ENCODE data around the gene GBGT1.

GRCh38 chr9:133160742-133161546 lies 2.8 kb downstream of the GBGT1 start:
- no peak for TF ChIP-seq POLR2A (IDR thresholded peaks at IDR 0.05)
- TF ChIP-seq, protein P1, sequence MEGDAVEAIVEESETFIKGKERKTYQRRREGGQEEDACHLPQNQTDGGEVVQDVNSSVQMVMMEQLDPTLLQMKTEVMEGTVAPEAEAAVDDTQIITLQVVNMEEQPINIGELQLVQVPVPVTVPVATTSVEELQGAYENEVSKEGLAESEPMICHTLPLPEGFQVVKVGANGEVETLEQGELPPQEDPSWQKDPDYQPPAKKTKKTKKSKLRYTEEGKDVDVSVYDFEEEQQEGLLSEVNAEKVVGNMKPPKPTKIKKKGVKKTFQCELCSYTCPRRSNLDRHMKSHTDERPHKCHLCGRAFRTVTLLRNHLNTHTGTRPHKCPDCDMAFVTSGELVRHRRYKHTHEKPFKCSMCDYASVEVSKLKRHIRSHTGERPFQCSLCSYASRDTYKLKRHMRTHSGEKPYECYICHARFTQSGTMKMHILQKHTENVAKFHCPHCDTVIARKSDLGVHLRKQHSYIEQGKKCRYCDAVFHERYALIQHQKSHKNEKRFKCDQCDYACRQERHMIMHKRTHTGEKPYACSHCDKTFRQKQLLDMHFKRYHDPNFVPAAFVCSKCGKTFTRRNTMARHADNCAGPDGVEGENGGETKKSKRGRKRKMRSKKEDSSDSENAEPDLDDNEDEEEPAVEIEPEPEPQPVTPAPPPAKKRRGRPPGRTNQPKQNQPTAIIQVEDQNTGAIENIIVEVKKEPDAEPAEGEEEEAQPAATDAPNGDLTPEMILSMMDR (IDR thresholded peaks at IDR 0.05) = peak in 5 of 7 experiments; percentile 62 to 85 (median 72)
- peak; percentile 30 to 87 (median 70) for TF ChIP-seq POLR2AphosphoS5 (IDR thresholded peaks at IDR 0.05)
- no peak for TF ChIP-seq EP300 (IDR thresholded peaks at IDR 0.05)

All from stomach (tissue), 4 donors.